GM18873 (cell line): ENCODE measurements around the gene ADAMTSL4.

Source experiments
- ATAC-seq: cut with Tn5 transposase; IDR thresholded peaks from one replicate; pipeline ENCODE4 v1.9.1; 2021; ENCODE audit warnings: mild to moderate bottlenecking, moderate library complexity, moderate number of reproducible peaks; ENCODE audit not compliant: unreplicated experiment, low FRiP score

Gene ADAMTSL4

GRCh38 chr1:150532860-150533259 is 16.3 kb upstream of the ADAMTSL4 start:
- ATAC-seq: no peak

- ATAC-seq: no peak
Observed at GRCh38 chr1:150534002-150534401, 15.2 kb upstream of the ADAMTSL4 start.

- no peak for ATAC-seq
Observed at GRCh38 chr1:150535511-150536287, 13.5 kb upstream of the ADAMTSL4 start.

- ATAC-seq: no peak
Observed at GRCh38 chr1:150536836-150537731, 12.1 kb upstream of the ADAMTSL4 start.

- no peak for ATAC-seq
Observed at GRCh38 chr1:150537732-150538684, 11.2 kb upstream of the ADAMTSL4 start.

- ATAC-seq: no peak
Observed at GRCh38 chr1:150543500-150544143, 5.6 kb upstream of the ADAMTSL4 start.

GRCh38 chr1:150544204-150544603 is 5.0 kb upstream of the ADAMTSL4 start:
- ATAC-seq: no peak

GRCh38 chr1:150545486-150546032 is 3.6 kb upstream of the ADAMTSL4 start:
- no peak for ATAC-seq

GRCh38 chr1:150546294-150546937 is 2.8 kb upstream of the ADAMTSL4 start:
- no peak for ATAC-seq

- ATAC-seq: no peak
Observed at GRCh38 chr1:150548324-150548631, 930 bp upstream of the ADAMTSL4 start.

- ATAC-seq: no peak
Observed at GRCh38 chr1:150549496-150550221, 451 bp downstream of the ADAMTSL4 start.

- ATAC-seq: no peak
Observed at GRCh38 chr1:150550222-150551050, 1.2 kb downstream of the ADAMTSL4 start.

GRCh38 chr1:150551051-150551783 is 2.0 kb downstream of the ADAMTSL4 start:
- ATAC-seq: no peak

GRCh38 chr1:150551784-150552127 is 2.5 kb downstream of the ADAMTSL4 start:
- no peak for ATAC-seq

- no peak for ATAC-seq
Observed at GRCh38 chr1:150552128-150552910, 3.1 kb downstream of the ADAMTSL4 start.

GRCh38 chr1:150552911-150553289 is 3.7 kb downstream of the ADAMTSL4 start:
- ATAC-seq: no peak
